GM19395 (cell line): ENCODE results near the gene PALLD.

Experiments used
- ATAC-seq: cut with Tn5 transposase; IDR thresholded peaks from one replicate; pipeline ENCODE4 v1.9.1; 2021; ENCODE audit warnings: mild to moderate bottlenecking, moderate library complexity; ENCODE audit not compliant: unreplicated experiment

PALLD gene

DNA sequence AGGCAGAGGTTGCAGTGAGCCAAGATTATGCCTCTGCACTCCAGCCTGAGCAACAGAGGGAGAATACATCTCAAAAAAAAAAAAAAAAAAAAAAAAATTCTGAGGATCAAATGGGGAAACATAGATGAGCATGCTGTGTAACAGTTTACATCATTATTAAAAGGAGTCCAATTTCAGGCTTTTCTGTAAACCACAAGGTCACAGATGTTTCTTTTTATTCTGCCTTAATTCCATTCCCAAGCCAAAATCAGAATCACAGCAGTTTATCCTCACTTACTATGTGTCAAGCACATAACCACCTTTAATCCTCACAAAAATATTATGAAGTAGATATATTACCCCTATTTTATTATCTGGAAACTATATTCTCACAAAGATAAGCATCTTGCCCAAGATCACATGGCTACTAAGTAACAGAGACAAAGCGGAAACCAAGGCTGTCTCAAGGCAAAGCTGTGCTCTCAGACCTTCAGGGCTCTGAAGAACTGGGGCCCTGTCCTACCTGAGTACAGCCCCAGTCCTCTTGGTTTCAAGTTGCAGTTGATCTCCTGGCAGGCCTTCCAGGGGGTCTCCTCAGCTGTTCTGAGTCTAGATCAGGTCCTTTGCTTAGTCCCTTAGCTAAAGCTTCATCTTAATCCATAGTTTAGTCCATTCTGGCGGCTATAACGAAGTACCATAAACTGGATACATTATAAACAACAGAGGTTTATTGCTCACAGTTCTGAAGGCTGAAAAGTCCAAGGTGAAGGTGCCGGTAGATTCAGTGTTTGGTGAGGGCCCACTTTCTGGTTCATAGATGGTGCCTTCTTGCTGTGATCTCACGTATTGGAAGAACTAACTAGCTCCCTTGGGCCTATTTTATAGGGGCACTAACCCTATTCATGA is 141.3 kb downstream of the PALLD start:
- no peak for ATAC-seq

DNA sequence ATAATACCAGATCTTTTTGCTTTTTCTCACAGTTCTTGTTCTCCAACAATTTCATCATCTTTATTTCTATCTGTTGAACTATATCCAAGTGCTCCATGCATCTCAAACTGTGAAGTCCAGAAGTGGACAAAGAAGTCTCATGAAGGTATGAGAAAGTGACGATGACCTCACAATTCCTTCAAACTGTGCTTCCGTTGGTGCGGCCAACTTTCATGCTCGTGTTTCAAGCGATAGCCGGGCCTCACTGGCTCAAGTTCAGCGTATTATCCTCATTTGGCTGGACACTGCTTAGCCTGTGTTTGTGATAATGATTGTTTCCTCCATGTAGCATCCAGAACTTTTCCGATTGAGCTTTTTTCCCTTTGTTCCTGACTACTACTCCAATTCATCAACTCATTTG is 143.1 kb downstream of the PALLD start:
- no peak for ATAC-seq

- ATAC-seq = no peak
These were observed 144.9 kb downstream of the PALLD start for GRCh38 chr4:168641811-168642140.

DNA sequence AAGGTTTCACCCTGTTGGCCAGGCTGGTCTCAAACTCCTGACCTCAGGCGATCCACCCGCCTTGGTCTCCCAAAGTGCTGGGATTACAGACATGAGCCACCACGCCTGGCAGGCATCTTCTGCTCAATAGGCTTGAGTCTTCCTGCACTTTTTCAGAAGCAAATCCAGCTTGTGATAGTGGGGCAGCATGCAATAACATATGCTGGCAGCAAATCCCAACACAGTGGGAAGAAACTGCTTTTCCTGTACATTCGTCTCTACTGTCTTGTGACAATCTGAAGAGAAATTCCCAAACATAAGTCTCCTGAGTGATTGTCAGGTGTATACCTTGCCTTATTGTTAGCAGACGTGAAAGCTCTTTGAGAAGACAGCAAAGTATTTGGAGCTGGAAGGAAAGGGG is 145.7 kb downstream of the PALLD start:
- ATAC-seq = no peak

DNA sequence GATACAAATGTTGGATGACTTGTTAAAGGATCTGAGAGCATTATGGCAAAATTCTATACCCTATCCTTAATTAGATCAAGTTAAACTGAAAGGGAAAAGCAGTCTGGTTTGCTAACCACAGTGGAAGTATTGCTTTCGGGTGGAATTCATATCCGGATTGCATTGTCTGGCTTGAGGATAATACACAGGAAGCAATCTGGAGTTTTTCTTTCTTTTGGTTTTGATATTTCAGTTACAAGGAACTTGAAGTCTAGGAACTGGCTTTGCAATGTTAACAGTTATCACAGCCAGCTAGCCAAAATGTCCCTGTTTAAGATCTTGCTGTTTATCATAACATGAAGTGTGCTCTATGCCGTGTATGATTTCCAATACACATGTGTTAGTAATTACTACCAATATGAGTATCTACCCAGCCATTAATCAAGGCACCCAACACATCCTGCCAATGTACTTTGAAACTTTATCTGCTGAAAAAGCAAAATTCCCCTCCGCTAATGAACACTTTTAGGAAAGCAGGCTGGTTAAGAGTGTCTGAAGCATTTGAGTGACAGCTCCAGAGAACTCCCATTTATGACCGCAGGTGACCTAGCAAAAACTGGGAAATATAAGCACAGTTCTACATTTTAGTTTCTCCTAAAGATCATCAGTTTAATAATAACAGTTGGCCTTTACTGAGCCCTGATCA is 146.4 kb downstream of the PALLD start:
- ATAC-seq = no peak

DNA sequence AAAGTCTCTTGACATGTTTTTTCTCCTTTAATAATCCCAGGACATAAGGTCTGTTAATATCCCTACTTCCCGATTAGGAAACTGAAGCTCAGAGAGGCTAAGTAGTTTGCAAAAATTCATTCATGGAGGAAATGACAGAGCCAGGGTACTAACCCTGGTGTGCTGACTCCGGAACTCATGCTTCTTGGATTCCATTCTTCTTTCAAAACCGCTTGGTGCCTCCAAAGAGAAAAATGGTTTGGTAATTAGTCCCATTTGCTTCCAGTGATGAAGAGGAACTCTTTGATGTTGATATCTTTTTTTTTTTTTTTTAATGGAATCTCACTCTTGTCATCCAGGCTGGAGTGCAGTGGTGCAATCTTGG is 146.9 kb downstream of the PALLD start:
- no peak for ATAC-seq

DNA sequence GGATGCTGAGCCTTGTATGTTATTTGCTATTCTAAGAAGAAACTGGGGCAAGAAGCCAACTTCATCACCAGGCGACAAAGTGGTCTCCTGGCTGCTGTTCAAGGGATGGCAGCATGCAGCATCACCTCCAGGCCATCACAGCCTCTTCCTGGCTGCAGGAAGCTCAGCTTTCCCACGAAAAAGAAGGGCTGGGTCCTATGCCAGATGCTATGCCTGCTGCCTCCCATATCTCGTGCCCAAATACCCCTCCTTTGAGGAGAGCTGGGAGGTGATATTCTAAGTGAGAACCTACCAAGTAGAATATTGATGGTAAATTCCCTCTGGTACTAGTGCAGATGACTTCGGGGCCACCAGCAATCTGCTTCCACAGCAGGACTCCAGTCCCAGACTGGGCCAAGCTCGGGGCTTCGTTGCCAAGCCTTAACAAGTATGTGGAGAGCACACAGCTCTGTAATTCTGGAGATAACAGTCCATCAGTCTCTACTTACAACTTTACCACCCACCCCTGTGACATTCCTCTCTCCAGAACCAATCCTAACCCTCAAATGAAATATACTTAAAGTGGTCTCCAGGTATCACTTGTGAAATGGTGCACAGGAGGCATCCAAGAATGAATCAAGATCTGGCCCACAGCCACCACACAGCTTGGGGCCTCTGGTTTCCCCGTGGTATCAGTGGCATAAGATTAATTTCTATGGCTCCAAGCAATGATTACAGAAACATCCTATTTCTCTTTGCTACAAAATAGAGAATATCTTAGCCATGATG is 149.3 kb downstream of the PALLD start:
- no peak for ATAC-seq

DNA sequence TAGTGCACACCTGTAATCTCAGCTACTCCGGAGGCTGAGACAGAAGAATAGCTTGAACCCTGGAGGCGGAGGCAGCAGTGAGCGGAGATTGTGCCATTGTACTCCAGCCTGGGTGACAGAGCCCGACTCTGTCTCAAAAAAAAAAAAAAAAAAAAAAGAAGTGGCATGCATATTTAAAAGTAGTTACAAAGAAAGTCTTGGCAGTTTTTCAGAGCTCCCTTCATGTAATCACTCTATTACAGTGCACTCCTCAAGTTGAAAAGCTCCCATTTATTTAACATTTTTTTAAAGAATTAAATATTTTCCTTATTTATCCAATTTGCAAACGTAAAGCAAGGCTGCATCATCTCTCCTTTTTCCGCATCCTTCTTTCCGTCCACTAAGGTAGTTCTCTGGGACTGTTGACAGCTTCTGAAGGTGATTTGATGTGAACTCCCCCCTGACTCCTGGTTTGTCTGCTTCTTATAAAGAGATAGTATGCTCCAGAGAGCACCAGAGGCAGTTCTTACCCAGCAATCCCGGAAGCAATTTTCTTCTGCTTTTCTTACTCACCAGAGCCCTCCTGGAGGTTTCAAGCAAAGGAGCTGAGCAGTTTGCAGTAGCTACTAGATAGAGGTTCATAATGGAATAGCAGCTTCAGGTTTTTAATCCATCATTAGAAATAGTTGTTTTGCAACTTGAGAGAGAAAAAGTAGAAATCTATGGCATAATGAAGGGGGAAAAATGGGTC is 151.0 kb downstream of the PALLD start:
- no peak for ATAC-seq

- ATAC-seq = no peak
These were observed 151.6 kb downstream of the PALLD start for GRCh38 chr4:168648494-168648893.

GRCh38 chr4:168648929-168649328 is 152.1 kb downstream of the PALLD start:
- ATAC-seq = no peak

GRCh38 chr4:168651374-168651773 is 154.5 kb downstream of the PALLD start:
- ATAC-seq = no peak

DNA sequence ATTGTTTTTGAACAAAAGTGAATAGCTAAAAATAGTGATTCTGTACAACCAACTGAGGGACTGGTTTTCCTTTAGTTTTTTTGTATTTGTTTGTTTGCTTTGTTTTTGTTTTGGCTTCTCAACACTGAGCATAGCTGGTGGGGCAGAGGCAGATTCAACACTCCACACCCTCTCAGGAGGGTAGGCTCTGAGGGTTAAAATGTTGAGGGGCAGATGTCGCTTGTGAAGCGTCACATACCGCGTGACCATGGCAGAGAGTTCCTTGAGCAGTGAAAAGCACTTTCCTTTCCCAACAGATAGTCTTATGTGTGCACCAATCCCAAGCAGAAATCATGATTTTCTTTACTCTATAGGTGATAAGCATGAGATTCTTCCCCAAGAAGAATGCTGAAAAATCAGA is 155.0 kb downstream of the PALLD start:
- no peak for ATAC-seq

DNA sequence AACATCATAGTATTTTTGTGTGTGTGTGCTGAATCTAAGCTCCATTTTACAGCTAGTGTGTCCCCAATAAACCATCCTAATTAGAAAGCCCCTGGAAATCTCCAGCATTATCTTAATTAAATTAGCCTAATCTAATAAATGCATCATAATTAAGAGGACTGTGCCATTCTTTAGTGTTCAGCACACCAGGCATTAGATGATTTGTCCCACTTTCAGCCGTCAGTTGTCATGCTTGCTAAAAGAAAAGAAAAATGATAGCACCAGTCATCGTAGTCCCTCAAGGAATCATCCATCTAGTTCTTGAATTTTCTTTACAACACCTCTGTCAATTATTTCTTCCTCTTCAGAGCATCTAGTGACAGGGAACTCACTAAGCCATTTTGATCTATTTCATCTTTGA is 155.9 kb downstream of the PALLD start:
- no peak for ATAC-seq

DNA sequence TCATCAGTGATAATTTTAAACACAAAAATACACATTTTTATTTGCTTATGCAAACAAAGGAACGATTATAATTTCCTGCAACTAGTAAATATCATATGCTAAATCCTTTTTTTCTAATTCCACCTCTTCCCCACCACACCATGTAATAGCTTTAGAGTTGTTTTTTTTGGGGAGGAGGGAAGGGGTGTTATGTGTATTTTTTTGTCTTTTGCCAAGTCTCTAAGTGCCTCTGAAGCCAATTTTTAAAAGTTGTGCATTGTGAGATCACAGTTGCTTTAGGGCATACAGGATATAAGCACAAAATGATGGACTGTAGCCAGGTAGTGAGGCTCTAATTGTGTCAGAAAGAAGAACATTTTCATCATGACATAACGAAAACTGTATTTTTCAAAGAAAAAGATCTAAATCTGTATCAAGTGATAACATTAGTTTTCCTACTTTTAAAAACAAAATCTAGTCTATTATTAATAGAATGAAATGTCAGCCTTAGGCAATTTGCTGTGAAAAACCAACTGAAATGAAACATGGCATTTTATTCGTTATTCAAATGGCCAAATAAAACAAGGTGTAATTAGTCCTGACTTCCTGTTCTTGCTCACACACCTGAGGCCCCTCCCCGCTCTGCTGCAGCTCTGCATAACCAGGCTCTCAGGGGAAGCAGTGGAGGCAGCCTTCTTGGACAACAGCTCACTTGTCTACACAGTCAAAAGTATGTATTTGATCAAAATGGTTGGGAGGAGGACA is 157.4 kb downstream of the PALLD start:
- ATAC-seq = no peak

DNA sequence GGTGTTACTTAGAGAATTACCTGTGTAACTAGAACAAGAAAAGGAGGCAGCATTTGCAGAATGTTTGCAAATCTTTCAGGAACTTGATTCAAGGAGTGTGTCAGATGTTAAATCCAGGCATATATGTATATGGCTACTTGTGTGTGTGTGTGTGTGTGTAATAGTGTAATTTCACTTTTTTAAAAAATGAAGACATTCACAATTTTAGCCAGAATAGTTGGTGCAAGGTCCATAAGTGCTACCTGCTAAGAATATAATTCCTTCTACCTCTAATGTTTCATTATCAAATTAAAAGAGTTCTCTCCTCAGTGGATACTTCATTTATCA is 158.0 kb downstream of the PALLD start:
- no peak for ATAC-seq

DNA sequence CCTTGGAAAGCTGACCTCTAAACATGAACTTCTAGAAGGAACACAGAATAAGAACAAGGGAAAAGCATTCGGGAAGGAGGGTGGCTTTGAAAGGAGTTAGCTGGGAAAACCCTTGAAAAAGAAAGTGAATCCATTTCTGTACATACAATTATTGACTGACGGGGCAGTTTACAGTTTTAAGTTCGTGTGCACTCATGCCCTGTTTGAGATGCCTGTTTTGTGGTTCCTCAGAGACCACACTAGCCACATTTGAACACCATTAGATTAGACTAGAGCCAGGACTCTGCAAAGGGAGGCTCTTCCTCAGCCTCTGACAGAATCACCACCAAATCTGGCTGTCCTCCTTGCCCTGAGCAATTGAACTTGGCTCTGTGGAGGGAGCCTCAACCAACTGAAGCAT is 158.3 kb downstream of the PALLD start:
- ATAC-seq = no peak

GRCh38 chr4:168656055-168656660 is 159.3 kb downstream of the PALLD start:
- ATAC-seq = no peak

DNA sequence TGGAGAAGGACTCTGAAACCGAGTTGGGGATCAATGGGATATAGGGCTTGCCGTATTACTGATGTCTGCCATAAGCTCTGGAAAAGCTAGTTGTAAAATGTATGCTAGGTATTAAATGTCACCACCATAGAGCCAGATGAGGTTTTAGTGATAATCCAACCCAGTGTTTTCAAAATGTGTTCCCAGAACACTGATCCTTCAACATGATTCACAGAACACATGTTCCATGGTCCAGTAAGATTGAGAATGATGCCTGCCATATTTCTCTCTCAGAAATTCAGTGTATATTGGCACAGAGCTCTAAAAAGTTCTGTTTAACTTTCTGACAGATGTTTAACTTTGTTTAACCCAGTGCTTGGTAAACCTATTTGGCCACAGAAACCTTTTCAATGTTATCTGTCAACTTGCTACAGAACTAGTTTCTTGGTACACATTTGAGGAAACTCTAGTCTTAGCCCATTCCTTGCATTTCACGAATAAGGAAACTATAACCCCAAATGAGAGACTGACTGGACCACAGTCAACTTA is 160.2 kb downstream of the PALLD start:
- ATAC-seq = no peak

DNA sequence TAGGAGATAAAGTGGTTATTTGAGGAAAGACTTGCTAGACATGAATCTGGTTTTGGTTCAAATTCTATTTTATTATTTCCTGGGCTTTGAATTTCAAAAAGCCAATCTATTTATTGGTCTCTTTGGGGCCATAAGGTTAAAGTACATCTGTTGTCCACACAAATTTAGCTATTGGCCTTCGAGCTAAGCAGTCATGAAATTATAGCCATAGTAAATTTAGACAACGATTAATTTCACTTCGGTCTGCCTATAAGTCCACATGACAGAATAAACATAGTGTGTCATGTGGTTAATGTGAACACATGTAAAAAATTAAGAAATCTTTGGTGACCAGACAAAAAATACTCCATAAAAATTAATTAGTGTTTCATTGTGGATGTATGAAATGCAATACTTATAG is 161.9 kb downstream of the PALLD start:
- no peak for ATAC-seq
